Measurements from ENCODE around the gene IL36RN.
A peak's percentile ranks its signal among the peaks of the same experiment; 100 is the strongest.

IL36RN gene

GRCh38 chr2:113058998-113059960, at the start of gene IL36RN:
IL36RN (plus strand) TSS chr2:113059198; CDS start chr2:113059439, 241 bp downstream.
- FAIRE-seq (no peak), DNase-seq (ENCODE audit: insufficient read length, low spot score) (no peak)

DNA sequence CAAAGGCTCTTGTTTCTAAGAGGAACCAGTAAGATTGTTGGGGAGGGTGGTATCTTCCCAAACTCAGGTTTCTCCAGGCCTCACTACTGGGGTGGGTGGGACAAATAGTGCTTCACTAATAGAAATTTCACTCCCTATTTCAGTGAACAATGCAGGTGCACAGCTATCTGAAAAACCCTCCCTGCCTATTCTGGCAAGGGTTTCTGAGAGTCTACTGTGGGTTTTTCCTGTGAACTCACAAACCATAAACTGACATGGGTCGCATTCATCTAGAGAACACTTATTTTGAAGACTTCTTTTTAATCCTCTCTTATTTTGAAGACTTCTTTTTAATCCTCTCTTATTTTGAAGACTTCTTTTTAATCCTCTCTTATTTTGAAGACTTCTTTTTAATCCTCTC, 49.4 kb upstream of the IL36RN start:
- FAIRE-seq = no peak
- no peak for DNase-seq (ENCODE audit: insufficient read length, low spot score)

GRCh38 chr2:113010088-113010487, 48.9 kb upstream of the IL36RN start:
- DNase-seq (ENCODE audit: insufficient read length, low spot score) = peak; percentile 5
- FAIRE-seq = no peak

DNA sequence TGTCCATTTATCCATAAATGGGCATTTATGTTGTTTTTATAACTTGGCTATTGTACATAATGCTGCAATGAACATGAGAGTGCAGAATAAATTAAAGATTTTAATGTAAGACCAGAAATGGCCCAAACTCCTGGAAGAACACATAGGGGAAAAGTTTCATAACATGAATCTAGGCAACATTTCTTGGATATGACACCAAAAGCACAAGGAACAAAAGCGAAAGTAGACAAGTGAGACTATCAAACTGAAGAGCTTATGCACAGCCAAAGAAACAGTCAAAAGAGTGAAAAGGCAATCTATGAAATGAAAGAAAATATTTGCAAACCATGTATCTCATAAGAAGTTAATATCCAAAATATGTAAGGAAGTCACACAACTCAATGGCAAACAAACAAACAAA, 47.9 kb upstream of the IL36RN start:
- FAIRE-seq (no peak), DNase-seq (ENCODE audit: insufficient read length, low spot score) (no peak)

- FAIRE-seq (no peak), DNase-seq (ENCODE audit: insufficient read length, low spot score) (no peak)
Measured at GRCh38 chr2:113012436-113013335, 46.3 kb upstream of the IL36RN start.

GRCh38 chr2:113013336-113013661, 45.7 kb upstream of the IL36RN start:
- FAIRE-seq = no peak

GRCh38 chr2:113014067-113014466, 44.9 kb upstream of the IL36RN start:
- FAIRE-seq = no peak

More at GRCh38 chr2:113013336-113013661, 45.7 kb upstream of the IL36RN start:
- no peak for DNase-seq (ENCODE audit: insufficient read length, low spot score)

GRCh38 chr2:113015042-113015441, 44.0 kb upstream of the IL36RN start:
- DNase-seq (ENCODE audit: insufficient read length, low spot score) = no peak
- FAIRE-seq = no peak

More at GRCh38 chr2:113014067-113014466, 44.9 kb upstream of the IL36RN start:
- DNase-seq (ENCODE audit: insufficient read length, low spot score) = no peak

GRCh38 chr2:113015655-113016054, 43.3 kb upstream of the IL36RN start:
- DNase-seq (ENCODE audit: insufficient read length, low spot score) (no peak), FAIRE-seq (no peak)

DNA sequence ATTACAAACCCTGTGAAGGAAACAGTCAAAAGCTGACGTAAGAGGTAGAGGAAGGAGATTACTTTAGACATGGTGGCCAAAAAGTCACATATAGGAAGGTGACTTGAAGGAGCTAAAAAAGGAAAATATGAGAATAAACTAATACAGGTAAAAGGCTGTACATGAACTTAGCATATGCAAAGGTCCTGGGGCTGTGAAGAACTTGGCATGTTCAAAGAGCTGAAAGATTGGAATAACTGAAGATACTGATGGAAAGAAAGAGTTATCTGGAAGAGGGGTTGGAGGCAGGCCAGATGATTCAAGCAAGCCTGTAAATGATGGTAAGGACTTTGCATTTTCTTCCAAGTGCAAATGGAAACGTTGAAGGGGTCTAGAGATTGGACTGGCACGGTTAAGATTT, 40.5 kb upstream of the IL36RN start:
- no peak for DNase-seq (ENCODE audit: insufficient read length, low spot score)

GRCh38 chr2:113021312-113021711, 37.7 kb upstream of the IL36RN start:
- no peak for FAIRE-seq
- DNase-seq (ENCODE audit: insufficient read length, low spot score) = no peak

More for the DNA sequence above, 40.5 kb upstream of the IL36RN start:
- FAIRE-seq = no peak

DNA sequence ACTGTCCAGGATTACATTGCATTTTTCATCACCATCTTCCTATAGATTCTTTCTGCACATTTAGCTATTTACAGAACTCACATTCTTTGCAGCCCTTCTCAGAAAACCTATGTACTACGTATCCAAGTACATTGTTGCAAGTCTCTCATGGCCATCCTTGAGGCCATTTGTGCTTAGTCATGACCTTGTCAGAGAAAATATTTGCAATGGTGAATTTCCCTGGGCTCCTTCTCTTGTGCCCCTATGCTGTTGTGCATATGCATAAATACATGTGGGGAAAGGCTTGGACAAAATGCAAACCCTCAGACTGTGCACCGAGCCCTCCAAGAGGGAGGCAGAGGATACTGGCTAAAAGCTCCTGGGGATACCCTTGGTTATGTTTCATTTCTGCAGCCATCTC, 34.2 kb upstream of the IL36RN start:
- no peak for FAIRE-seq
- DNase-seq (ENCODE audit: insufficient read length, low spot score) = no peak

GRCh38 chr2:113025737-113026136, 33.3 kb upstream of the IL36RN start:
- FAIRE-seq = no peak
- no peak for DNase-seq (ENCODE audit: insufficient read length, low spot score)

DNA sequence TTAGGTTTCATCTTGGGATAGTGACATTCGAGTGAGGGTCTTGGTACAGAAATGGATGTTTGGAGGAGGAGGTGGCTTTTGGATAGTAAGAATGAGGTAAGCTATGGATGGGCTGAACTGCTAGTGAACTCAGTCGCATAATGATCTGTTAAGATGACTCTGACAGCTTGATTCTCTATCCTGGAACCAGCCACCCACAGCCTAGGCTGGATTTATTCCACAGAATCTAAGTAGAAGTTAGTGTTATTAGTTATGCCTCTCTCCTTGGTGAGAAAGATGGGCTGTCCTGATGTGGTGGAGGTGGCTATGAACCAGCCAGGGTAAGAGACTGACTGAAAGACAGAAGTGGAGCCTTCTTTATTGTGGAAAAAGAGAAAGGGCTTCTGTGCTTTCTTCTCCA, 31.3 kb upstream of the IL36RN start:
- FAIRE-seq (no peak), DNase-seq (ENCODE audit: insufficient read length, low spot score) (no peak)

- DNase-seq (ENCODE audit: insufficient read length, low spot score) = no peak
- FAIRE-seq = no peak
Measured at GRCh38 chr2:113028112-113028511, 30.9 kb upstream of the IL36RN start.

DNA sequence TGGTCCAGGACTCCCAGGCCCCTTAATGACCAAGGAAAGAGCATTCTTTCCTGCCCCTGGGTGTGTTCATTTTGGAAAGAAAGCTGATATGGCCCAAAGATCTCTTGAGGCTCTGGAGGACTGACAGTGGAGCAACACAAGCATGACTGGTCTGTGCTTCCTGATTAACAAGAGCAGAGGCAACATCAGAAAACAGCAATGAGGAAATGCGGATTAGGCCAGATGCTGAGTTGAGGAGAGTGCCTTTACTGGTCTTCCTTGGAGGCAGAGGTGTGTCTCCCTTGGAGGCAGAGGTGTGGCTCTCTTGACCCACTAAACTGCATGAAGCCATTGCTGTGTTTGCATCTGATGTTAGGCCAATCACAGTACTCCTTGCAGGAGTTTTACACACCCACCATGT, 26.3 kb upstream of the IL36RN start:
- DNase-seq (ENCODE audit: insufficient read length, low spot score) (no peak), FAIRE-seq (no peak)

- no peak for DNase-seq (ENCODE audit: insufficient read length, low spot score)
- no peak for FAIRE-seq
Measured at GRCh38 chr2:113034016-113034415, 25.0 kb upstream of the IL36RN start.

DNA sequence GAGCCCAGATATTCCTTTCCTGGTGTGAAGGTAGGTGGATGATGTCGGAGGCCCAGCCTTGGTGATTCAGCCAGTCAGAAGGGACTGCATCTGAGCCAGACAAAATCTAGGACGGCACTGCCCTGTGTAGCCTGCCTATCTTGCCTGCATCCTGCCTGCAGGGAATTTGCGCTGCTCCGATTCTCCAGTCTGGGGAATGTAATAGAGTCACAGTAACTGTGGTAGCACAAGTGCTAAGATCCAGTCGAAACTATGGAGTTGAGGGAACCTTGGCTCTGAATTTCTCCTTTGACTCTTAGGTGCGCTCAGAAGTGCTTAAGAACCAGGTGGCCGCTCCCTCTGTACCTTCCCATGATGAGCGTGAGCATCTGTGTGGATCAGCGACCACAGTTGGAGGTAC, 22.2 kb upstream of the IL36RN start:
- no peak for DNase-seq (ENCODE audit: insufficient read length, low spot score)
- FAIRE-seq = no peak

- no peak for FAIRE-seq
- no peak for DNase-seq (ENCODE audit: insufficient read length, low spot score)
Measured at GRCh38 chr2:113038291-113038690, 20.7 kb upstream of the IL36RN start.

- no peak for FAIRE-seq
- DNase-seq (ENCODE audit: insufficient read length, low spot score) = no peak
Measured at GRCh38 chr2:113039158-113039557, 19.8 kb upstream of the IL36RN start.

DNA sequence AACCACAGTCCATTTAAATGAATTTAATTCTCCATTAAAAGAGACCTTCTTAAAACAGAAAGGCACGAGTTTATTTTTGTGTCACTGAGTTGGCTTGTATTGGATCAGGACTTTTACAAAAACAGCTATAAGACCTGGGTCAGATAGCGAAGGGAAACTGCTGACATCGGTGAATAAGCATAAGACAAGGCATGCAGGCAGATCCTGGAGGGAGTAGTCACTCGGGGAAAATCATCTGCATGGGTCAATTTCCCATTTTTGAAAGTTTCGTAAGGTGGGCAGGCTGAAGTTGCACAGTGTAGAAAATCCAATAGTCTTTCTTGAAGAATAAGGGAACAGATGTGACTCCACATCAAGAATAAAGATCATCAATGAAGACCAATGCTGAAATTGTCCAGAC, 19.3 kb upstream of the IL36RN start:
- DNase-seq (ENCODE audit: insufficient read length, low spot score) (no peak), FAIRE-seq (no peak)
